HG03432 (cell line): ENCODE results near the gene PRR19.

Experiments used
- ATAC-seq: cut with Tn5 transposase; IDR thresholded peaks from one replicate; pipeline ENCODE4 v1.9.1; 2021; ENCODE audit warnings: mild to moderate bottlenecking, moderate library complexity; ENCODE audit not compliant: unreplicated experiment

The PRR19 gene

GRCh38 chr19:42292963-42293362 lies 9.0 kb upstream of the PRR19 start:
- no peak for ATAC-seq

- ATAC-seq: no peak
Observed at GRCh38 chr19:42293540-42293939, 8.4 kb upstream of the PRR19 start.

GRCh38 chr19:42293948-42294347 lies 8.0 kb upstream of the PRR19 start:
- no peak for ATAC-seq

- ATAC-seq: no peak
Observed at GRCh38 chr19:42294471-42295137, 7.3 kb upstream of the PRR19 start.

- ATAC-seq: no peak
Observed at GRCh38 chr19:42295342-42295741, 6.6 kb upstream of the PRR19 start.

GRCh38 chr19:42295831-42296525 lies 6.0 kb upstream of the PRR19 start:
- ATAC-seq: no peak

GRCh38 chr19:42297039-42297438 lies 4.9 kb upstream of the PRR19 start:
- ATAC-seq: no peak

GRCh38 chr19:42303101-42303464 lies 1.2 kb downstream of the PRR19 start:
- no peak for ATAC-seq

GRCh38 chr19:42303876-42304275 lies 1.9 kb downstream of the PRR19 start:
- ATAC-seq: no peak

GRCh38 chr19:42306646-42307045 lies 4.7 kb downstream of the PRR19 start:
- ATAC-seq: no peak

GRCh38 chr19:42309686-42310085 lies 7.8 kb downstream of the PRR19 start:
- no peak for ATAC-seq

- ATAC-seq: no peak
Observed at GRCh38 chr19:42311657-42312056, 9.7 kb downstream of the PRR19 start.

GRCh38 chr19:42312370-42312769 lies 10.4 kb downstream of the PRR19 start:
- no peak for ATAC-seq

- no peak for ATAC-seq
Observed at GRCh38 chr19:42313096-42313839, 11.3 kb downstream of the PRR19 start, which contains the start of gene TMEM145. Gene TMEM145 (plus strand): TSS chr19:42313309. CDS start chr19:42313377, 68 bp downstream.

GRCh38 chr19:42313840-42314755 lies 12.2 kb downstream of the PRR19 start:
- ATAC-seq: no peak

GRCh38 chr19:42315024-42315423 lies 13.1 kb downstream of the PRR19 start:
- no peak for ATAC-seq

- ATAC-seq: no peak
Observed at GRCh38 chr19:42316223-42317211, 14.6 kb downstream of the PRR19 start.

- no peak for ATAC-seq
Observed at GRCh38 chr19:42317535-42317934, 15.6 kb downstream of the PRR19 start.

GRCh38 chr19:42322305-42322704 lies 20.4 kb downstream of the PRR19 start:
- no peak for ATAC-seq

- no peak for ATAC-seq
Observed at GRCh38 chr19:42323473-42323851, 21.5 kb downstream of the PRR19 start.
